Prostate gland (tissue), 2 donors: ENCODE results near the gene FOXRED1. TPM values are rescaled to one million over a fixed set of nuclear protein-coding genes. Genes with fewer than 3 reads are reported as not detected.

ENCODE experiments used
- DNase-seq: peaks from one replicate; pipeline ENCODE4 v3.0.0-alpha.2; 2019; ENCODE audit warnings: low spot score
- H3K27ac ChIP-seq, 2 donors: fragments of 200-600 bp; sonication (generic); 2 replicates each; pipeline ENCODE4 v1.5.1; 2017 to 2019
- H3K27me3 ChIP-seq: fragments of 200-600 bp; sonication (generic); replicated peaks from 2 replicates; pipeline ENCODE4 v1.5.1; 2019; ENCODE audit not compliant: insufficient read depth
- H3K36me3 ChIP-seq, 2 donors: fragments of 200-600 bp; sonication (generic); 1 replicate in 1 of 2; 2 replicates in 1 of 2; pipeline versions ENCODE4 v1.5.1 to v1.8.1; 2017 to 2019
- H3K4me1 ChIP-seq: fragments of 200-600 bp; sonication (generic); replicated peaks from 2 replicates; pipeline ENCODE4 v1.5.1; 2019
- H3K4me3 ChIP-seq, 2 donors: fragments of 200-600 bp; sonication (generic); 2 replicates each; pipeline ENCODE4 v1.5.1; 2017 to 2019
- H3K9me3 ChIP-seq: fragments of 200-600 bp; sonication (generic); 2 replicates; pipeline ENCODE4 v1.5.1; 2017
- CTCF ChIP-seq, 4 experiments: fragments of 200-600 bp in 2 of 4; fragments of 450-650 bp in 2 of 4; sonication (generic) in 2 of 4; IDR thresholded peaks; 1 replicate in 3 of 4; 2 replicates in 1 of 4; pipeline ENCODE4 v1.5.1; 2016 to 2019; ENCODE audit warnings: antibody characterized with exemption in 4 of 4, mild to moderate bottlenecking in 2 of 4, moderate library complexity in 2 of 4
- POLR2A ChIP-seq: fragments of 450-650 bp; IDR thresholded peaks from one replicate; pipeline ENCODE4 v1.6.1; 2016; ENCODE audit warnings: antibody characterized with exemption, mild to moderate bottlenecking
- POLR2AphosphoS5 ChIP-seq: sonication (generic); formaldehyde crosslinking; IDR thresholded peaks from one replicate; pipeline ENCODE4 v1.6.1; 2017; ENCODE audit warnings: antibody characterized with exemption
- WGBS: methylation state at CpG from one replicate; pipeline ENCODE4 v1.1.5; 2018; 5-methylcytosine and 5-hydroxymethylcytosine counted together
- intact Hi-C: fragments of 100-400 bp; cut with DNase I; formaldehyde crosslinking; loops from one replicate; pipeline ENCODE4 v1.14.2; 2022
- total RNA-seq, 2 donors: library from RNA; depleted of rRNA; stranded (reverse); fragments of >200 nt; gene quantifications; one replicate each; pipeline ENCODE4 v1.1.0, GENCODE V29; 2016

FOXRED1 gene
- total RNA-seq, 2 donors from 2014 or later = 23.9 to 44.0 TPM

- Histone ChIP-seq H3K9me3 (no peaks in the 10 kb centered on the region), H3K36me3 (no peaks in the 10 kb centered on the region), H3K4me1 (peaks cover 3% of the 10 kb centered on the region), H3K27me3 (no peaks in the 10 kb centered on the region), H3K27ac (no peak overlapping the region), H3K4me3 (no peak overlapping the region)
- WGBS = 97% methylated on average over 11 of the region's 15 CpGs
- DNase-seq = no peak
- TF ChIP-seq POLR2AphosphoS5 (no peak), POLR2A (no peak), CTCF (IDR thresholded peaks at IDR 0.05) (no peak)
- intact Hi-C loops = no loop called here
These were observed 42.4 kb upstream of the FOXRED1 start for GRCh38 chr11:126226334-126227084.

- Histone ChIP-seq H3K36me3 (no peaks in the 10 kb centered on the region), H3K4me3 (no peak overlapping the region), H3K4me1 (no peaks in the 10 kb centered on the region), H3K9me3 (no peaks in the 10 kb centered on the region), H3K27ac (no peak overlapping the region), H3K27me3 (no peaks in the 10 kb centered on the region)
- WGBS = 64% methylated on average over 3 of the region's 3 CpGs
- no peak for TF ChIP-seq POLR2AphosphoS5
- TF ChIP-seq CTCF (IDR thresholded peaks at IDR 0.05) = no peak
- no peak for TF ChIP-seq POLR2A
- intact Hi-C loops = no loop called here
- no peak for DNase-seq
These were observed 39.0 kb upstream of the FOXRED1 start for GRCh38 chr11:126229858-126230540.

DNA sequence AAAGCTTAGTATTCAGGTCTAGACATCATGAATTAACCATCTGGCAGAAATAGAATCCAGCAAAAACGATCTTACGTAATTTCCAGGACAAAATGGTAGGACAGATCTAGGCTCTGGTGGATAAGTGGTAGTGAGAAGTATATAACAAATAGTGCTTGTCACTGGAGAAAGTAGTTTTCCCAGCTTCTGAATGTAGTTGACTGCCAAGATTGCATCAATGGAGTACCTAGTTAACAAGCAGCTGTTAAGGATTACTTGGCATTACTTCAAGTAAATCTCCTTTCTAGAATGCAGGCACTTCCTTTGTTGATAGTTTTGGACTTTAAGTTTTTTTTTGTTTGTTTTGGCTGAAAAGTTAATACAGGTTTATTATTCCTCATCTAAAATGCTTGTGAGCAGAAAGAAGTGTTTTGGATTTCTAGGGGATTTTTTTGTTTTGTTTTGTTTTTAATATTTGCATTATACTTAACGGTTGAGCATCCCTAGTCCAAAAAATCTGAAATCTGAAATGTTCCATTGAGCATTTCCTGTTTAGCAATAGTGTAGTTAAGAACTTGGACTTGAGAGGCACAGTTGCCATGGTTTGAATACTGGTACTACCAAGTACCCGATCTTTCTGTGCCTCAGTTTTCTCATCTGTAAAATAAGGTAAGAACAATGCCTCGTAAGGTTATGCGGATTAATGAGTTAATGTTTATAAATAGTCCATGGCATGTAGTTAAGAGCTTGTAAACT is 37.1 kb upstream of the FOXRED1 start:
- peak; percentile 18 for DNase-seq
- intact Hi-C loops = no loop called here

GRCh38 chr11:126232683-126233082 is 36.3 kb upstream of the FOXRED1 start:
- Histone ChIP-seq H3K4me1 (no peaks in the 10 kb centered on the region), H3K4me3 (no peak overlapping the region), H3K27me3 (no peaks in the 10 kb centered on the region), H3K36me3 (no peaks in the 10 kb centered on the region), H3K27ac (no peak overlapping the region), H3K9me3 (no peaks in the 10 kb centered on the region)
- TF ChIP-seq POLR2A (no peak), CTCF (IDR thresholded peaks at IDR 0.05) (no peak), POLR2AphosphoS5 (no peak)
- 87% methylated on average over 3 of the region's 3 CpGs for WGBS
- DNase-seq = no peak
- intact Hi-C loops = no loop called here

More for the DNA sequence above, 37.1 kb upstream of the FOXRED1 start:
- 30% methylated on average over 6 of the region's 6 CpGs for WGBS
- no peaks in the 10 kb centered on the region for H3K36me3 ChIP-seq
- no peaks in the 10 kb centered on the region for H3K4me1 ChIP-seq
- no peak overlapping the region for H3K27ac ChIP-seq
- no peak for TF ChIP-seq CTCF (IDR thresholded peaks at IDR 0.05)
- peak; percentile 85 for TF ChIP-seq POLR2AphosphoS5
- no peak for TF ChIP-seq POLR2A
- H3K9me3 ChIP-seq = no peaks in the 10 kb centered on the region
- no peak overlapping the region for H3K4me3 ChIP-seq
- no peaks in the 10 kb centered on the region for H3K27me3 ChIP-seq
